ENCODE data around the gene LRRC4B.
"Not testable (repeated sequence)": the region's sequence is repeated elsewhere in the genome, so short reads cannot be mapped to it uniquely, and the experiment has no call there.

- not testable (repeated sequence) for TF ChIP-seq CTCF (IDR thresholded peaks at IDR 0.05; ENCODE audit: control extremely low read depth in 1 of 3, insufficient read depth in 1 of 3, low read depth in 1 of 3, low read length in 3 of 3); POLR2A (IDR thresholded peaks at IDR 0.05; ENCODE audit: control extremely low read depth in 1 of 2, low read depth in 2 of 2, low read length in 2 of 2)
Observed at GRCh38 chr19:50528052-50528451, 40.2 kb downstream of the LRRC4B start.
